H1 (cell line): ENCODE data around the gene C1QTNF7.
A peak's percentile ranks its signal among the peaks of the same experiment; 100 is the strongest.

Experiments used
- EGR1 ChIP-seq: IDR thresholded peaks from 2 replicates; pipeline ENCODE4 v1.6.1; 2011; ENCODE audit warnings: low read depth, low read length, borderline replicate concordance
- RXRA ChIP-seq: IDR thresholded peaks from 2 replicates; pipeline ENCODE4 v1.6.1; 2011; ENCODE audit warnings: low read depth, mild to moderate bottlenecking, low read length, moderate library complexity; ENCODE audit not compliant: insufficient read depth
- TBP ChIP-seq: IDR thresholded peaks from 2 replicates; pipeline ENCODE4 v1.6.1; 2011; ENCODE audit warnings: low read depth, low read length, improper control_type of control experiment
- ZNF274 ChIP-seq: IDR thresholded peaks from 2 replicates; pipeline ENCODE4 v1.7.0; 2012; ENCODE audit warnings: low read length, borderline replicate concordance; ENCODE audit errors: extremely low read depth
- TF ChIP-seq, protein P1 (sequence below), 3 experiments: IDR thresholded peaks; 1 replicate in 2 of 3; 2 replicates in 1 of 3; pipeline versions ENCODE4 v1.5.1 to v1.6.1; 2011; ENCODE audit warnings: low read length in 3 of 3, mild to moderate bottlenecking in 3 of 3, inconsistent platforms in 2 of 3, low read depth in 1 of 3, moderate library complexity in 1 of 3; ENCODE audit not compliant: insufficient read depth in 1 of 3; ENCODE audit errors: control extremely low read depth in 1 of 3
- TF ChIP-seq, protein P2 (sequence below): IDR thresholded peaks from 2 replicates; pipeline ENCODE4 v1.6.1; 2011; ENCODE audit warnings: low read length, improper control_type of control experiment
- TF ChIP-seq, protein P3 (sequence below): IDR thresholded peaks from 2 replicates; pipeline ENCODE4 v1.6.1; 2012; ENCODE audit warnings: low read length, inconsistent platforms

DNA sequence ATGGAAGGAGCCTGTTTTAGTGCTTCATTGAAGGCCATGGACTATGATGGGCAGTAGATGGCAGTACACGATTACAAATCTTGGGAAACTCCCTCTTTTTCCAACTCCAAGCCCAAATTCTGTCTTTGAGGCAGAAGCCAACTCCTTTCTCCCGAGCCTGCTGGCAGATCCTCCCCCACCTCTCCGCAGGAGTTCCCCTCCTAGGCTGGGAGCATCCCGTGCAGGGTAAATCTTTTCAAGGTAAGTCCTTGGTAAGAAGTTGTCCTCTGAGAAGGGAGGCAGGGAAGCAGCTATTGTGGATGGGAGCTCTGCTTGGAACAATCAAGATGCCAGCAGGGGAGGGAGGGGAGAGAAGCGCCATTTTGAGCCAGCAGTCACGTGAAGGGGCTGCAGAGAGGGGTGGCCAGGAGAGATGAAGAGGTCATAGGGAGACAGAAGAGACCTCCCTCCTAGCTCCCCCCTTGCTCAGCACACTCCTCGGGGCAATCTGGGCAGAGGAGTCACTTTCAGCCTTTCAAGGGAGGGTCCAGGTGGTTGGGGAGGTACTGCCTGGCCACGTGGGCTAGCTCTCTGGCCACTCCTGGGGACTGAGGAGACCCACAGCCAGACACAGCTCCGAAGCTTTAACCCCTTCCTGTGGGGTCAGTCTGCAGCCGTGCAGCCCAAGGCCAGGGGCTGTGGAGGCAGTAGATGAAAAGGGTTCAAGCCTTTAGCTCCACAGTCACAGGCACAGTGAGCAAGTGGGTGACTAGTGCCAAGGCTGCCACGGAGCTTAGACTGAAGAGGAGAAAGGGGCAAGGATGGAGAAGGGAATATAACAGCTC lies 51.5 kb downstream of the C1QTNF7 start:
- TF ChIP-seq, protein P1, sequence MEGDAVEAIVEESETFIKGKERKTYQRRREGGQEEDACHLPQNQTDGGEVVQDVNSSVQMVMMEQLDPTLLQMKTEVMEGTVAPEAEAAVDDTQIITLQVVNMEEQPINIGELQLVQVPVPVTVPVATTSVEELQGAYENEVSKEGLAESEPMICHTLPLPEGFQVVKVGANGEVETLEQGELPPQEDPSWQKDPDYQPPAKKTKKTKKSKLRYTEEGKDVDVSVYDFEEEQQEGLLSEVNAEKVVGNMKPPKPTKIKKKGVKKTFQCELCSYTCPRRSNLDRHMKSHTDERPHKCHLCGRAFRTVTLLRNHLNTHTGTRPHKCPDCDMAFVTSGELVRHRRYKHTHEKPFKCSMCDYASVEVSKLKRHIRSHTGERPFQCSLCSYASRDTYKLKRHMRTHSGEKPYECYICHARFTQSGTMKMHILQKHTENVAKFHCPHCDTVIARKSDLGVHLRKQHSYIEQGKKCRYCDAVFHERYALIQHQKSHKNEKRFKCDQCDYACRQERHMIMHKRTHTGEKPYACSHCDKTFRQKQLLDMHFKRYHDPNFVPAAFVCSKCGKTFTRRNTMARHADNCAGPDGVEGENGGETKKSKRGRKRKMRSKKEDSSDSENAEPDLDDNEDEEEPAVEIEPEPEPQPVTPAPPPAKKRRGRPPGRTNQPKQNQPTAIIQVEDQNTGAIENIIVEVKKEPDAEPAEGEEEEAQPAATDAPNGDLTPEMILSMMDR (IDR thresholded peaks at IDR 0.05; ENCODE audit: control extremely low read depth in 1 of 3, insufficient read depth in 1 of 3, low read depth in 1 of 3, low read length in 3 of 3): peak in 2 of 3 experiments; percentile 68 to 80; a peak in 3 of 4 replicates
- no peak for TF ChIP-seq EGR1
- TF ChIP-seq RXRA: no peak
- TF ChIP-seq TBP: peak; percentile 77
- TF ChIP-seq ZNF274: no peak
- TF ChIP-seq, protein P2, sequence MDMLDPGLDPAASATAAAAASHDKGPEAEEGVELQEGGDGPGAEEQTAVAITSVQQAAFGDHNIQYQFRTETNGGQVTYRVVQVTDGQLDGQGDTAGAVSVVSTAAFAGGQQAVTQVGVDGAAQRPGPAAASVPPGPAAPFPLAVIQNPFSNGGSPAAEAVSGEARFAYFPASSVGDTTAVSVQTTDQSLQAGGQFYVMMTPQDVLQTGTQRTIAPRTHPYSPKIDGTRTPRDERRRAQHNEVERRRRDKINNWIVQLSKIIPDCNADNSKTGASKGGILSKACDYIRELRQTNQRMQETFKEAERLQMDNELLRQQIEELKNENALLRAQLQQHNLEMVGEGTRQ: peak; percentile 90
- TF ChIP-seq, protein P3, sequence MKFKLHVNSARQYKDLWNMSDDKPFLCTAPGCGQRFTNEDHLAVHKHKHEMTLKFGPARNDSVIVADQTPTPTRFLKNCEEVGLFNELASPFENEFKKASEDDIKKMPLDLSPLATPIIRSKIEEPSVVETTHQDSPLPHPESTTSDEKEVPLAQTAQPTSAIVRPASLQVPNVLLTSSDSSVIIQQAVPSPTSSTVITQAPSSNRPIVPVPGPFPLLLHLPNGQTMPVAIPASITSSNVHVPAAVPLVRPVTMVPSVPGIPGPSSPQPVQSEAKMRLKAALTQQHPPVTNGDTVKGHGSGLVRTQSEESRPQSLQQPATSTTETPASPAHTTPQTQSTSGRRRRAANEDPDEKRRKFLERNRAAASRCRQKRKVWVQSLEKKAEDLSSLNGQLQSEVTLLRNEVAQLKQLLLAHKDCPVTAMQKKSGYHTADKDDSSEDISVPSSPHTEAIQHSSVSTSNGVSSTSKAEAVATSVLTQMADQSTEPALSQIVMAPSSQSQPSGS: peak; percentile 55; the same call in 1 of the 2 replicates
